Endometrial microvascular endothelial cells (primary cell): Measurements from ENCODE around the gene CTAGE1. TPM values are rescaled to one million over a fixed set of nuclear protein-coding genes. Genes with fewer than 3 reads are reported as not detected.

Experiments
- total RNA-seq: library from RNA; depleted of rRNA; stranded (reverse); fragments of >200 nt; gene quantifications from one replicate; pipeline ENCODE4 v1.2.3, GENCODE V29; 2015; ENCODE audit errors: inconsistent ontology term

CTAGE1 gene
- total RNA-seq, 1 donor from 2014 or later = not detected

Other genes with a start within 250 kb of the CTAGE1 start
- gene GATA6, start 248.3 kb downstream of the CTAGE1 start, total RNA-seq = 5.3 TPM